Measurements from ENCODE around the gene GJD4. TPM values are rescaled to one million over a fixed set of nuclear protein-coding genes. Genes with fewer than 3 reads are reported as not detected.

GJD4 gene
- total RNA-seq, 2 experiments from 2014 or later: not detected

GRCh38 chr10:35631404-35631803 is 26.3 kb downstream of the GJD4 start:
- Histone ChIP-seq H3K4me2 (ENCODE audit: low read length) (no peak overlapping the region), H3K9me2 (ENCODE audit: insufficient read depth, low read length) (no peaks in the 10 kb centered on the region), H4K20me1 (ENCODE audit: insufficient read depth, low read length) (no peaks in the 10 kb centered on the region), H3K4me1 (ENCODE audit: insufficient read depth, low read length, poor library complexity, severe bottlenecking) (no peaks in the 10 kb centered on the region), H3K27ac (ENCODE audit: low read depth, low read length, poor library complexity, severe bottlenecking) (no peak overlapping the region), H3K79me2 (ENCODE audit: insufficient read depth, low read depth, low read length) (no peaks in the 10 kb centered on the region), H2AFZ (ENCODE audit: low read length) (no peak overlapping the region), H3K36me3 (ENCODE audit: insufficient read depth, low read length) (no peaks in the 10 kb centered on the region), H3K9me3 (ENCODE audit: low read length) (no peaks in the 10 kb centered on the region), H3K4me3 (ENCODE audit: low read depth, low read length, poor library complexity, severe bottlenecking) (no peak overlapping the region)
- DNase-seq (ENCODE audit: low spot score): no peak
- BruUV-seq (replicated peaks): no TSS peak
- TF ChIP-seq CTCF (conservative IDR thresholded peaks at IDR 0.05; ENCODE audit: low read length) (no peak), EZH2phosphoT487 (IDR thresholded peaks at IDR 0.05; ENCODE audit: borderline replicate concordance, low read depth, low read length) (no peak)
- intact Hi-C loops (cut with micrococcal nuclease; ENCODE audit: unreplicated experiment): loop anchor here (10.0 kb wide), 2 partner anchors 283 to 1093 kb away; no protein-coding TSS in a partner anchor
- ChIA-PET POLR2A (no interaction called here), CTCF (ENCODE audit: unreplicated experiment) (no interaction called here)

GRCh38 chr10:35632027-35632426 is 26.9 kb downstream of the GJD4 start:
- Histone ChIP-seq H3K9me3 (ENCODE audit: low read length) (no peaks in the 10 kb centered on the region), H2AFZ (ENCODE audit: low read length) (no peak overlapping the region), H3K4me1 (ENCODE audit: insufficient read depth, low read length, poor library complexity, severe bottlenecking) (no peaks in the 10 kb centered on the region), H3K4me3 (ENCODE audit: low read depth, low read length, poor library complexity, severe bottlenecking) (no peak overlapping the region), H3K79me2 (ENCODE audit: insufficient read depth, low read depth, low read length) (no peaks in the 10 kb centered on the region), H3K9me2 (ENCODE audit: insufficient read depth, low read length) (no peaks in the 10 kb centered on the region), H3K36me3 (ENCODE audit: insufficient read depth, low read length) (no peaks in the 10 kb centered on the region), H3K4me2 (ENCODE audit: low read length) (no peak overlapping the region), H4K20me1 (ENCODE audit: insufficient read depth, low read length) (no peaks in the 10 kb centered on the region), H3K27ac (ENCODE audit: low read depth, low read length, poor library complexity, severe bottlenecking) (no peak overlapping the region)
- no TSS peak for BruUV-seq (replicated peaks)
- intact Hi-C loops (cut with micrococcal nuclease; ENCODE audit: unreplicated experiment): loop anchor here (10.0 kb wide), 2 partner anchors 283 to 1093 kb away; no protein-coding TSS in a partner anchor
- CTCF ChIA-PET (ENCODE audit: unreplicated experiment): no interaction called here
- POLR2A ChIA-PET: interaction anchor here (0.6 kb wide), 1 partner anchor 33 kb away, joined by 6 read pairs; no protein-coding TSS in a partner anchor
- DNase-seq (ENCODE audit: low spot score): no peak
- TF ChIP-seq CTCF (conservative IDR thresholded peaks at IDR 0.05; ENCODE audit: low read length): peak; percentile 65
- TF ChIP-seq EZH2phosphoT487 (IDR thresholded peaks at IDR 0.05; ENCODE audit: borderline replicate concordance, low read depth, low read length): no peak
